Measurements from ENCODE around the gene PLA2G4D. TPM values are rescaled to one million over a fixed set of nuclear protein-coding genes. Genes with fewer than 3 reads are reported as not detected.

Gene PLA2G4D
- total RNA-seq, 3 donors from 2014 or later (not counting 1 experiment from before 2014, with no cell fraction given), result not detected

- 90% methylated on average over 3 of the region's 4 CpGs for WGBS (ENCODE audit: insufficient coverage)
- Mint-ChIP-seq H3K36me3 (no peaks in the 10 kb centered on the region), H3K9me3 (no peaks in the 10 kb centered on the region), H3K27ac (no peak overlapping the region), H3K4me3 (no peak overlapping the region), H3K27me3 (ENCODE audit: low read depth in 2 of 2) (peaks cover 9 to 16% of the 10 kb centered on the region in 2 donors), H3K4me1 (no peaks in the 10 kb centered on the region)
- H3K9me3 ChIP-seq (ENCODE audit: control insufficient read depth, insufficient read depth, low read length), result no peaks in the 10 kb centered on the region
- intact Hi-C loops (cut with micrococcal nuclease), result no loop called here
- no peak overlapping the region for H3K4me3 ChIP-seq (ENCODE audit: low read length)
- no peaks in the 10 kb centered on the region for H3K36me3 ChIP-seq (ENCODE audit: control insufficient read depth, insufficient read depth, low read length)
- no peak for TF ChIP-seq CTCF (IDR thresholded peaks at IDR 0.05)
- no peaks in the 10 kb centered on the region for H3K27me3 ChIP-seq (ENCODE audit: control insufficient read depth, insufficient read depth, low read length)
- no peak for DNase-seq
- H3K4me1 ChIP-seq (ENCODE audit: control insufficient read depth, insufficient read depth, low read length), result no peaks in the 10 kb centered on the region
- ATAC-seq, result no peak
- no peak overlapping the region for H3K27ac ChIP-seq (ENCODE audit: low read length)
Measured at GRCh38 chr15:42133356-42133755, 39.0 kb upstream of the PLA2G4D start.

DNA sequence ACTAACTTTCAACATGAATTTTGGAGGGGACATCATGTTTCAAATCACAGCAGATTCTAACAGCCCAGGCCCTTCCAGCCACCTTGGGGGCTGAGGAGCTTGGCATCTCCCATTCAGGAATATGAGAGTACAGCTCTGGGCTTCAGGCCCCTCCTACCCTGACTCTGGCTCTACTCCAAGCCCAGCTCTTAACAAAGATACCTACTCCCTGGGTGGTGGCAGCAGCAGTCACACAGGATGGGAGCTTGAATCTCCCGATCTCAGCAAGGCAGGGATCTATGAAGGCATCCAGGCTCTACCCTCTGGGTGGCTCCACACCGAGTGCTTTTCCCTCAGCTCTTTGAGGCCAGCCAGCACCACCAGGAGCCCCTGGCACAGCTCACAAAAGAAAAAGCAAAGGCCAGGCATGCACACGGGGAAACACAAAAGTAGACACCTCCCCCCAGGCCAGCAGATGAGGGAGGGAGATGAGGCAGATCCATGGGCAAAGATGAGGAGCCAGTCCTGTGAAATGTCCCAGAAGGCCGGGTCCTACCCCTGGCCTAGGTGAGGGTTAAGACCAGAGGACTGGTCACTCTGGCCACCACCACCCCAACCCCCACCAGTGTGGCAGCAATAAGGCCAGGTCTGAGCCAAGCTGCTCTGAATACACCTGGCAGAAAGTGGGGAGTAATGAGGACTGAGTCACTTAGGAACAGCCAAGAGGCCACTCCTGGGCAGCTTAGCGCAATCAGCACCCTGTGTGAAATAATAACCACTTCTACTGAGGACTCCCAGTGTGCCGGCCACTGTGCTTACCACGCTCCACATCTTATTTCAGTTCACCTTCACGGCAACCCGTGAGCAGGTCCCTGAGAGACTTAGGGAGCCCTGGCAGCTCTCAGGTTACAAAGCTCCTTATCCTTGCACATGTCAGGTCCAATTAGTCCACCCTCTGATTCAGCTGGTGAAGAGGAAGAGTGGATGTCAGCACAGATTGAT lies 37.8 kb upstream of the PLA2G4D start:
- ATAC-seq (no peak), DNase-seq (no peak)
- no peak overlapping the region for H3K4me3 ChIP-seq (ENCODE audit: low read length)
- H3K9me3 ChIP-seq (ENCODE audit: control insufficient read depth, insufficient read depth, low read length), result no peaks in the 10 kb centered on the region
- TF ChIP-seq CTCF (IDR thresholded peaks at IDR 0.05), result no peak
- WGBS (ENCODE audit: insufficient coverage), result 91% methylated on average over 9 of the region's 9 CpGs
- Mint-ChIP-seq H3K27ac (no peak overlapping the region), H3K27me3 (ENCODE audit: low read depth in 2 of 2) (peaks cover 16% of the 10 kb centered on the region in 2 donors), H3K4me3 (no peak overlapping the region), H3K9me3 (no peaks in the 10 kb centered on the region), H3K36me3 (no peaks in the 10 kb centered on the region), H3K4me1 (no peaks in the 10 kb centered on the region)
- intact Hi-C loops (cut with micrococcal nuclease), result no loop called here
- no peaks in the 10 kb centered on the region for H3K27me3 ChIP-seq (ENCODE audit: control insufficient read depth, insufficient read depth, low read length)
- H3K36me3 ChIP-seq (ENCODE audit: control insufficient read depth, insufficient read depth, low read length), result no peaks in the 10 kb centered on the region
- H3K4me1 ChIP-seq (ENCODE audit: control insufficient read depth, insufficient read depth, low read length), result no peaks in the 10 kb centered on the region
- H3K27ac ChIP-seq (ENCODE audit: low read length), result no peak overlapping the region

GRCh38 chr15:42131006-42131405 lies 36.6 kb upstream of the PLA2G4D start:
- ATAC-seq (no peak), DNase-seq (no peak)
- Mint-ChIP-seq H3K27ac (no peak overlapping the region), H3K9me3 (no peaks in the 10 kb centered on the region), H3K4me3 (no peak overlapping the region), H3K4me1 (no peaks in the 10 kb centered on the region), H3K27me3 (ENCODE audit: low read depth in 2 of 2) (peaks cover 16% of the 10 kb centered on the region in 2 donors), H3K36me3 (no peaks in the 10 kb centered on the region)
- WGBS (ENCODE audit: insufficient coverage), result 100% methylated on average over 1 of the region's 1 CpG
- H3K27me3 ChIP-seq (ENCODE audit: control insufficient read depth, insufficient read depth, low read length), result no peaks in the 10 kb centered on the region
- no peaks in the 10 kb centered on the region for H3K36me3 ChIP-seq (ENCODE audit: control insufficient read depth, insufficient read depth, low read length)
- no peak overlapping the region for H3K27ac ChIP-seq (ENCODE audit: low read length)
- intact Hi-C loops (cut with micrococcal nuclease), result no loop called here
- no peak for TF ChIP-seq CTCF (IDR thresholded peaks at IDR 0.05)
- no peaks in the 10 kb centered on the region for H3K4me1 ChIP-seq (ENCODE audit: control insufficient read depth, insufficient read depth, low read length)
- no peaks in the 10 kb centered on the region for H3K9me3 ChIP-seq (ENCODE audit: control insufficient read depth, insufficient read depth, low read length)
- H3K4me3 ChIP-seq (ENCODE audit: low read length), result no peak overlapping the region

Measured in natural killer cell (primary cell).